ENCODE measurements around the gene DTX3.

DTX3 gene

DNA sequence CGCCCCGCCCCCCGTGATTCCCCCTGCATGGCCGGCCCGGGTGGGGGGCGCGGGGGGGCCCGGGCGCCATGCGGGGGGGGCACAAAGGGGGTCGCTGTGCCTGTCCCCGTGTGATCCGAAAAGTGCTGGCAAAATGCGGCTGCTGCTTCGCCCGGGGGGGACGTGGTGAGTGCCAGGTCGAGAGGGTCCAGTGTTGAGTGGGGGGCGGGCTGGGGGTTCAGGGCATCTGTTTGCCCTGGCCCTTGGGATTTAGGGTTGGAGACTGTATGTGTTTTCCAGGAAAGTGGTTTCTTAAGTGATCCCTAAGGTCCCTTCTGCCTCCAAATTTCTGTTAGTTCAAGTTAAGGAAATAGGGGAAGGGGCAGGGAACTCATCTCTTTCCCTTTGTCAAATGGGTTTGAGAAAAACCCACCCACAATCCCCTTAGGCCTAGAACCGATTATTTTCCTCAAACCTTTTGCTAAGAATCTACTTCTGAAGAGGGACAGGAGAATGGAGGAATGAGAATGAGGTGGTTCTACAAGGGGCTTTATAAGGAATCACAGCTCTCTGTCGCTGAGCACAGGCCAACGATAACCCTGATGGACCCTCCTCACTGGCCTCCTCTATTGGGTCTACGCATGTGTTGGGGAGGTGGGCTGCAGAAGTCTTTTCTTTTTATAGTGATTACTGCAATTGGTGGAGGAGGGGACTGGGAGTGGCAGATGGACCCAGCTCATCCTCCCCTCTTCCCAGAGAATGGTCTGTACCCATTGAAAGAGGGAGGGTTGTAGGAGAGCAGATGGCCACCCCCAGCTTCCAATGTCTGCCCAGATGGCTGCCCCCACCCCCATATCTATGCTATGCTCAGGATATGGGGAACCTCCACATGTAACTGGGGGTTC is 7.4 kb downstream of the DTX3 start:
- H3K4me3 ChIP-seq (ENCODE audit: low read depth, low read length): peak overlapping the region; percentile 60
- TF ChIP-seq, protein P1, sequence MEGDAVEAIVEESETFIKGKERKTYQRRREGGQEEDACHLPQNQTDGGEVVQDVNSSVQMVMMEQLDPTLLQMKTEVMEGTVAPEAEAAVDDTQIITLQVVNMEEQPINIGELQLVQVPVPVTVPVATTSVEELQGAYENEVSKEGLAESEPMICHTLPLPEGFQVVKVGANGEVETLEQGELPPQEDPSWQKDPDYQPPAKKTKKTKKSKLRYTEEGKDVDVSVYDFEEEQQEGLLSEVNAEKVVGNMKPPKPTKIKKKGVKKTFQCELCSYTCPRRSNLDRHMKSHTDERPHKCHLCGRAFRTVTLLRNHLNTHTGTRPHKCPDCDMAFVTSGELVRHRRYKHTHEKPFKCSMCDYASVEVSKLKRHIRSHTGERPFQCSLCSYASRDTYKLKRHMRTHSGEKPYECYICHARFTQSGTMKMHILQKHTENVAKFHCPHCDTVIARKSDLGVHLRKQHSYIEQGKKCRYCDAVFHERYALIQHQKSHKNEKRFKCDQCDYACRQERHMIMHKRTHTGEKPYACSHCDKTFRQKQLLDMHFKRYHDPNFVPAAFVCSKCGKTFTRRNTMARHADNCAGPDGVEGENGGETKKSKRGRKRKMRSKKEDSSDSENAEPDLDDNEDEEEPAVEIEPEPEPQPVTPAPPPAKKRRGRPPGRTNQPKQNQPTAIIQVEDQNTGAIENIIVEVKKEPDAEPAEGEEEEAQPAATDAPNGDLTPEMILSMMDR (IDR thresholded peaks at IDR 0.05; ENCODE audit: control insufficient read depth, extremely low read depth, insufficient read depth): no peak
- DNase-seq (ENCODE audit: low read depth): no peak

DNA sequence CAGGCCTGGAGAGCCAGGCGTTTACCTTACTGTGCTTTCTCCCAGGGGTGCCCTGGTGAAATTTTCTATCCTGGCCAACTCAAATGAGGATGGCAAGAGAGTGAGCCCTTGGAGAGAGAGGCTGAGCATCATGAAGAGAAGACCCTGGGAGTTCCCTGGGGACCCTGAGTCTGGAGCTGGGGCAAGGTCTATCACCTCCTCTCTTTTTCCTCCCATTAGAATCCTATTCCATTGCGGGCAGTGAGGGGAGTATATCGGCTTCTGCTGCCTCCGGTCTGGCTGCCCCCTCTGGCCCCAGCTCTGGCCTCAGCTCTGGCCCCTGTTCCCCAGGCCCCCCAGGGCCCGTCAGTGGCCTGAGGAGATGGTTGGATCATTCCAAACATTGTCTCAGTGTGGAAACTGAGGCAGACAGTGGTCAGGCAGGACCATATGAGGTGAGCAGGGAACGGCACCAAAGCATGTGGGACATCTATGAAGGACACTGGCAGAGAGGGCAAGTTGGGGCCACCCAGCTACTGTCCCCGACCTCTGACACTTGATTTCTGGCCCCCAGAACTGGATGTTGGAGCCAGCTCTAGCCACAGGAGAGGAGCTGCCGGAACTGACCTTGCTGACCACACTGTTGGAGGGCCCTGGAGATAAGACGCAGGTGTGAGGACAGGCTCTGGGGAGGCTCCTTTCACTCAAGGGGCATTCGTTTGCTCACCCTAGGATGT is 8.2 kb downstream of the DTX3 start:
- TF ChIP-seq, protein P1 (IDR thresholded peaks at IDR 0.05; ENCODE audit: control insufficient read depth, extremely low read depth, insufficient read depth): no peak
- DNase-seq (ENCODE audit: low read depth): no peak
- H3K4me3 ChIP-seq (ENCODE audit: low read depth, low read length): no peak overlapping the region

DNA sequence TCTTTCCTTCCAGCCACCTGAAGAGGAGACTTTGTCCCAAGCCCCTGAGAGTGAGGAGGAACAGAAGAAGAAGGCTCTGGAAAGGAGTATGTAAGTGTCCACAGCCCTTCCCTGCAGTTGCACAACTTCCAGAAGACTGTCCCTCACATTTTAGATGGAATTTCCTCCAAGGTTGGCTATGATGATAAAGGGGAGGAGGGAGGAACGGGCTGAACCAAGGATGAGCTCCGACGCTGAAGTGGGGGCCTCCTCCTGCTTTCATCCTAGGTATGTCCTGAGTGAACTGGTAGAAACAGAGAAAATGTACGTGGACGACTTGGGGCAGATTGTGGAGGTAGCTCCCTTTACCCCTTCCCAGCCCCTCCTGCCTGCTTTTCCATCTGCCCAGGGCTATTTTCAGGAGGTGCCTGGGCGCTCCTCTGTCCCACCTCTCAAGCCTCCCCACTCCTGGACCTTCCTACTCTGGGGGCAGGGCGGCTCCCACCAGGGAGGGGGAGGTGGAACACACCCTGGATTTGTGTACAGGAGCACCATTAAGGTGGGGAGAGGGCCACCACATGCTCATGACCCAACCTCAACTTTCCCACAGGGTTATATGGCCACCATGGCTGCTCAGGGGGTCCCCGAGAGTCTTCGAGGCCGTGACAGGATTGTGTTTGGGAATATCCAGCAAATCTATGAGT is 8.9 kb downstream of the DTX3 start:
- H3K4me3 ChIP-seq (ENCODE audit: low read depth, low read length): no peak overlapping the region
- no peak for DNase-seq (ENCODE audit: low read depth)
- TF ChIP-seq, protein P1 (IDR thresholded peaks at IDR 0.05; ENCODE audit: control insufficient read depth, extremely low read depth, insufficient read depth): no peak

DNA sequence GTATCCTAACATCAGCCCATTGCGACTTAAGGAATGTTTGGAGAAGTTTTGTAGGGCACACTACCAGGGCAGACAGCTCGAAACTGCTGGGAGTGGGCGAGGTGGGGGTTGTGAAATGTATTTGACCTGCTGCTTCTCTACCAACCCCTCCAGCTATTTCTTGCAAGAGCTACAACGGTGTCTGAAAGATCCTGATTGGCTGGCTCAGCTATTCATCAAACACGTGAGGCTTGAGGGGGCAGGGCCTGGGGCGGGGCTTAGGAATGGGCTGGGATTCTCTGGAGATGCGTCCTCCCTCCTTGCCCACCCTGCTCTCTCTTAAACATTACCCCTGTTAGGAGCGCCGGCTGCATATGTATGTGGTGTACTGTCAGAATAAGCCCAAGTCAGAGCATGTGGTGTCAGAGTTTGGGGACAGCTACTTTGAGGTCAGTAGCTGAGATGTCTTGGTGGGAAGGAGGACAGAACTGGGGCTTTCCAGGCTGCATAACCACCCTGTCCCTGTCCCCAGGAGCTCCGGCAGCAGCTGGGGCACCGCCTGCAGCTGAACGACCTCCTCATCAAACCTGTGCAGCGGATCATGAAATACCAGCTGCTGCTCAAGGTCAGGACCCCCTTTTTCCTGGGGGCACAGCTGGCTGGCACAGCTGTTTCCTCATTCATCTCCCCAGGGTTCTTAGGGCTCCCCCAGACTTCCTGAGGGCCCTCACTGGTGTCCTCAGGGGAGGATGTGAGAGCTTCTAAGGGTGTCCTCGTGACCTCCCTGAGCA is 9.7 kb downstream of the DTX3 start:
- TF ChIP-seq, protein P1 (IDR thresholded peaks at IDR 0.05; ENCODE audit: control insufficient read depth, extremely low read depth, insufficient read depth): no peak
- H3K4me3 ChIP-seq (ENCODE audit: low read depth, low read length): no peak overlapping the region
- no peak for DNase-seq (ENCODE audit: low read depth)

DNA sequence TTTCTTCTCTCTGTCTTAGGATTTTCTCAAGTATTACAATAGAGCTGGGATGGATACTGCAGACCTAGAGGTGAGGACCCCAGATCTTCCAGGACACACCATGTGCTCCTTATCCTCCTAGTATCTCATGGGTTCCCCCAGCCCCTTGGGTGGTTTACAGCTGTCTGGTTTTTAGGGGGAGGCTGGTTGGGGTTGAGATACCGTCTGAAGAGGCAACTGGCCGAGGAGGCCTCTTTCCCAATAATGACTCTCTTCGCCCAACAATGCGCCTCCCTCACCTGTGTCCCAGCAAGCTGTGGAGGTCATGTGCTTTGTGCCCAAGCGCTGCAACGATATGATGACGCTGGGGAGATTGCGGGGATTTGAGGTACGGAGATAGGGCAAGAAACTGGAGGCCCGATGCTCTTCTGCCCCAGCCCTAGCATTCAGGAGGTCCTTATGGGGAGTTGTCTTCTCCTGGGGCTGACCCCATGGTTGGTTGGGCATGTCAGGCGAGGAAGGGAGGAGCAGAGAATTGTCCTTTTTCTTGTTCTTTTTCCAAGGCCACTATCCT is 10.4 kb downstream of the DTX3 start:
- TF ChIP-seq, protein P1 (IDR thresholded peaks at IDR 0.05; ENCODE audit: control insufficient read depth, extremely low read depth, insufficient read depth): no peak
- DNase-seq (ENCODE audit: low read depth): no peak
- no peak overlapping the region for H3K4me3 ChIP-seq (ENCODE audit: low read depth, low read length)

DNA sequence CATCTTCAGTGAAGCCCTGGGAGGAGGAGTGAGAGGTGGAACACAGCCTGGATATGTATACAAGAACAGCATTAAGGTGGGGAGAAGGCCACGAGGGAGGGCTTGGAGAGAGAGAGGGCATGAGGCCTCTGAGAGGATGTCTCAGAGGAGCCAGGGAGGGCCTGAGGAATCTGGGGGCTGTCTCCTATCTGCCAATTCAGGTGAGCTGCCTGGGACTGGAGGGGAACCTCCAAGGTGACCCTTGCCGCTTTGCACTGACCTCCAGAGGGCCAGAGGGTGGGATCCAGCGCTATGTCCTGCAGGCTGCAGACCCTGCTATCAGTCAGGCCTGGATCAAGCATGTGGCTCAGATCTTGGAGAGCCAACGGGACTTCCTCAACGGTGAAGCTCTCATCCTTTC is 11.0 kb downstream of the DTX3 start:
- DNase-seq (ENCODE audit: low read depth): no peak
- TF ChIP-seq, protein P1 (IDR thresholded peaks at IDR 0.05; ENCODE audit: control insufficient read depth, extremely low read depth, insufficient read depth): no peak
- no peak overlapping the region for H3K4me3 ChIP-seq (ENCODE audit: low read depth, low read length)
